Activated CD4-positive, alpha-beta memory T cell treated with anti-CD3 and anti-CD28 coated beads, Interleukin-2, amount 10 ng/mL, durations not matched to agents 7 days and 5 days (primary cell): ENCODE data around the gene PIAS3. TPM values are rescaled to one million over a fixed set of nuclear protein-coding genes. Genes with fewer than 3 reads are reported as not detected.
A peak's percentile ranks its signal among the peaks of the same experiment; 100 is the strongest.

ENCODE experiments used
- CTCF ChIA-PET: fragments of 350-600 bp; sonication (Branson Sonifier 250); formaldehyde crosslinking; loops from one replicate; lab custom pipeline; 2021; ENCODE audit warnings: antibody characterized with exemption, inconsistent platforms; lab: Charles Lee
- POLR2A ChIA-PET: fragments of 350-600 bp; sonication (Branson Sonifier 250); formaldehyde crosslinking; loops from one replicate; lab custom pipeline; 2021; ENCODE audit warnings: antibody characterized with exemption; lab: Charles Lee
- DNase-seq: peaks from one replicate; pipeline ENCODE4 v3.0.0-alpha.2; 2020
- H3K27ac Mint-ChIP-seq: one replicate; pipeline ENCODE4 v1.8.0; 2021; ENCODE audit warnings: mild to moderate bottlenecking, mixed read lengths
- H3K27me3 Mint-ChIP-seq: one replicate; pipeline ENCODE4 v1.8.0; 2021; ENCODE audit warnings: mixed read lengths
- H3K36me3 Mint-ChIP-seq: one replicate; pipeline ENCODE4 v1.8.0; 2021; ENCODE audit warnings: low read depth, mixed read lengths
- H3K4me1 Mint-ChIP-seq: one replicate; pipeline ENCODE4 v1.8.0; 2021; ENCODE audit warnings: mixed read lengths
- H3K4me3 Mint-ChIP-seq: one replicate; pipeline ENCODE4 v1.8.0; 2021; ENCODE audit warnings: mild to moderate bottlenecking, mixed read lengths
- H3K9me3 Mint-ChIP-seq: one replicate; pipeline ENCODE4 v1.8.0; 2021; ENCODE audit warnings: mixed read lengths
- total RNA-seq, 2 experiments: library from RNA; stranded (reverse); gene quantifications; one replicate each; pipeline ENCODE4 v1.2.3, GENCODE V29; 2021

Gene PIAS3
- total RNA-seq, result 10 to 100 TPM; 21.2 to 21.7 TPM

DNA sequence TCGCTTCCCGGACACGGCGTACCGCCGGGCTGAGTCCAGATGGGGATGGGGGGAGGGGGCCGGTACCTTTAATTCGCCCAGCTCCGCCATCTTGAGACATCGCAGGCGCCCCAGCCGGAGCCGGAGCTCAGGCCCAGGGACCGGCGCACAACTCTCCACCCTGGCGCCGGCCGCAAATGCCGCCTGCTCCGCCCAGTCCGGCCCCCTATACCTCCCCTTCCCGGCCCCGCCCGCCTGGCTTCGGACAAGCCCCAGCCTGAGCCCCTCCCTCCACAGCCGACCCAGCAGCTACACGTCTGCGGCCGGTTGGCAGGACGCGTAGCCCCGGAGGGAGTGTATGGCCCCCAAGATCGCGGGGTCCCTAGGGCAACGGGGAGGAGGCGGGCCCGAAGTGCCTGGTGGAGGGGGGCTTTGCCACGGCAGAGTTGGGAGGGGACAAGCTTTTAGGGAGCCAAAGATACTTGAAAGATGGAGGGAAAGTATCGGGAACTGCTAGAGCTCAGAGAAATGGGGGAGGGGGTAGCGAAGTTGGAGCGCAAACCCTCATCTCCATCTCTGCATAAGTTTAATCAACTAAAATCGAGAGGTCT is at the start of gene PIAS3:
TSS of gene PIAS3 (minus strand) at position 181 of the 590 bp plus-strand sequence. CDS start at position 90, 91 bp downstream.
- no peaks in the 10 kb centered on the region for H3K9me3 Mint-ChIP-seq
- CTCF ChIA-PET, result interaction anchor here (0.8 to 11.1 kb wide), 16 partner anchors 12 to 178 kb away, joined by 3 to 182 read pairs (median 6); partner anchors contain the start of genes ANKRD34A, ANKRD35, NUDT17 and PEX11B
- DNase-seq, result peak; percentile 90
- peaks cover 16% of the 10 kb centered on the region for H3K4me1 Mint-ChIP-seq
- peaks cover 20% of the 10 kb centered on the region for H3K36me3 Mint-ChIP-seq
- H3K4me3 Mint-ChIP-seq, result peak within 1 kb of the TSS; percentile 97
- peaks cover 12% of the 10 kb centered on the region for H3K27me3 Mint-ChIP-seq
- POLR2A ChIA-PET, result interaction anchor here (0.8 to 6.1 kb wide), 25 partner anchors 10 to 578 kb away, joined by 3 to 71 read pairs (median 4); partner anchors contain the start of genes ANKRD34A, ANKRD35, LIX1L and NUDT17
- H3K27ac Mint-ChIP-seq, result peak within 1 kb of the TSS; percentile 76

DNA sequence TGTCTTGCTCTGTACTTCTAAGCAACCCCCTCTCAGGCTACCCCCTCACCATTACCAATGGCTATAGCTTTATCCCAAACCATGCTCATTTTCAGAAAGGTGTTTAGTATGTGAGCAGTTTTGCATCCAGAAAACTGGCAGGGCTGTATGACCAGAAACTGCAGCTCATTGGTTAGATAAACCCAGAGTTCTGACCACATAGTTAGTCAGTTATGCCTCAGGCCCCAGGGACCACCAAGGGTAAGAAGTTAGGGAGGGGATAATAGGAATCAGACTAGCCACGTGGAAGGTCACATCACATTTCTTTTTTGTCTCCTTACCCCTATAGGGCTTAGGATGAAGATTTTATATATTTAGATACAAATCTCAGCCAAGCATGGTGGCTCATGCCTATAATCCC is 49.8 kb upstream of the PIAS3 start:
- no peaks in the 10 kb centered on the region for H3K27me3 Mint-ChIP-seq
- peaks cover 9% of the 10 kb centered on the region for H3K4me1 Mint-ChIP-seq
- ChIA-PET CTCF (interaction anchor here (0.9 to 3.1 kb wide), 10 partner anchors 10 to 64 kb away, joined by 3 to 27 read pairs (median 5); partner anchors contain the start of genes NUDT17, POLR3GL and RBM8A), POLR2A (interaction anchor here (1.2 to 3.3 kb wide), 3 partner anchors 10 to 19 kb away, joined by 3 to 13 read pairs (median 12); partner anchors contain the start of genes PEX11B and RBM8A)
- no peak overlapping the region for H3K27ac Mint-ChIP-seq
- no peak overlapping the region for H3K4me3 Mint-ChIP-seq
- H3K9me3 Mint-ChIP-seq, result no peaks in the 10 kb centered on the region
- no peak for DNase-seq
- H3K36me3 Mint-ChIP-seq, result peaks cover 31% of the 10 kb centered on the region

DNA sequence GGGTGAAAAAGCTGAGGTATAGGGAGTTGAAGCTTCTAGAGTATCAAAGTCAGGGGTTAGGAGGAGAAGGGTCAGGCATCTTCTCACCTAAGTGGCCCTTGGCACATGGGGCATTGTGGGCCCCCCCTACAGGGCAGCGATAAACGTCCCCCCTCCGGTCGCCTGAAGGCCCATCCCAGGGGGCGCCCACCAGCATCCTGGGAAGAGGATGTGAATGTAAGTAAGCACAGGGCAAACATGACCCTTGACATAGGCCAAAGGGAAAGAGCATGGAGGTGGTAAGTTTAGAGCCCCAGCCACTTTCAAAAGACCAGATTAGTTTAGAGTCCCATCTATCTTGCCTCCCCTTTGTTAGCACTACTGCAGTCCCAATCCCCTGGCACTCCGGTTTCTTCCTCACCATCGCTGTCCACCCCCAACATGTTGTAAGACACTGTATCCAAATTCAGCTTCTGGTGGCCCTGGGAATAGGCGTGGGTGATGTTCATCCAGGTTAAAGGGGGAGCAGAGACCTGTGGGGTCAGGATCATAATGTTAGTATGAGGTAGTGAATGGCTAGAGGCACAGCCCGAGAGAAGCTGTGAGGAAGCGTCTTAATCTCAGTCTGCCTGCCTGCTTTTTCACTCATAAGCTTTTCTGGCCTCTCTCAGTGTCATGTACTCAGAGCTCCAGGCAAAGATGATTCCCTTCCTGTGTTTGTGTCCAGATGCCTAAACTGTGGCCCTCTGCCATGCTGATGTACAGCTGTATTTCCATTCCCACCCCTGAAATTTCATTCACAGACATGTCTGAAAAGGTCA is 48.3 kb upstream of the PIAS3 start:
- Mint-ChIP-seq H3K9me3 (no peaks in the 10 kb centered on the region), H3K27me3 (no peaks in the 10 kb centered on the region), H3K4me3 (no peak overlapping the region), H3K36me3 (peaks cover 21% of the 10 kb centered on the region), H3K27ac (no peak overlapping the region), H3K4me1 (peaks cover 9% of the 10 kb centered on the region)
- DNase-seq, result no peak
- ChIA-PET POLR2A (interaction anchor here (1.0 to 2.7 kb wide), 6 partner anchors 11 to 51 kb away, joined by 3 to 13 read pairs (median 4); partner anchors contain the start of genes LIX1L, PEX11B and RBM8A), CTCF (interaction anchor here (1.5 to 3.1 kb wide), 3 partner anchors 16 to 62 kb away, joined by 5 to 27 read pairs (median 9); partner anchors contain the start of gene NUDT17)

DNA sequence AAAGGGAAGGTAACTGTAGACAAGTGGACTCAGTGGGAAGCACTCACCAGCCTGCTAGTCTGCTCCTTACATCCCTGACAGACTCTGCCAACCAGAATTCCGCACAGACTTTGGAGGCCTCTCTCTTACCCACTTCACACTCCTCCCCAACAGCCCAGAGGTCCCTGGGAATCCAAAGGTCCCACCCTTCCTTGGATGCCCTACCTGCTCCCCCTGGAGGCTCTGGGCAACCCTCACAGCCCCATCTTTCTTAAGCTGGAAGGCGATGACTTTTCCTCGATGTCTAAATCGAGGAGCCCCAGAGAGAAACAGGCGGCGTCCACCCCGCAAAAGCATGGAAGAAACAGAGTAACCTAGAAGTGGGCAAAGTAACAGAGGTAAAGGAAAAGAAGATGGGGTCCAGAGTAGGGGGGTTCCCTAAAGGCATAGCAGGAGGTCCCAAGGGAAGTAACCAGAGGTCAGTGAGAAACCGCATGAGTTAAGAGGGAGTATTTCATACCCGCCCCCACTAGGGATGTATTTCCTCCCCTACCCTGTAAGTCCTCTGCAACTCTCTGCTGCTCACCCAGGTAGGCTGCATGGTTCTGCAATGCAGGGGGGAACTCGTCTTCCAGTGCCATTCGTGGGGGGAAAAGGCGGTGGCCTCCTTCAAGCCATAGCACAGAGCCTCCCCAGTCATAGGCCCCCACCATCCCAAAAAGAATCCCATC is 42.6 kb upstream of the PIAS3 start:
- ChIA-PET CTCF (interaction anchor here (0.9 to 1.4 kb wide), 2 partner anchors 9 to 55 kb away, joined by 4 read pairs; no protein-coding TSS in a partner anchor), POLR2A (no interaction called here)
- H3K9me3 Mint-ChIP-seq, result no peaks in the 10 kb centered on the region

DNA sequence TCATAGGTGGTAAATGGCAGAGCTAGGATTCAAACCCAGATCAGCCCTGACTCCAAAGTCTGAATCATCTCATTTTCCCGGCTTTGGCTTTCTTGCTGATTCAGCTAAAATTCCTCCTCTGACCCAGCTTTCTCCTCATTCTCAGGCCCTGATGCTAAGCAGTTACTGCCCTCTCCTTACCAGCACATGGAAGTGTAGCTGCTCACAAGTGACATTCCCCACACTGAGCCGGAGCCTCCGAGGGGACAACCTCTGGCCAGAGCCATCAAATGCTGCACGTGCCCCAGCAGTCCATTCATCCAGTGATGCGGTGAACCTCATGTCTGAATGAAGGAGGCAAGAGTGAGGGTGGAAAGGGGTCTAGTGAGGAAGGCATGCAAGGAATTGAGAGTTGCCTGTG is 39.9 kb upstream of the PIAS3 start:
- ChIA-PET CTCF (interaction anchor here (0.7 to 1.8 kb wide), 3 partner anchors 10 to 54 kb away, joined by 4 to 5 read pairs (median 5); partner anchors contain the start of genes ITGA10 and NUDT17), POLR2A (no interaction called here)
- Mint-ChIP-seq H3K4me1 (no peaks in the 10 kb centered on the region), H3K27me3 (no peaks in the 10 kb centered on the region), H3K36me3 (no peaks in the 10 kb centered on the region), H3K27ac (no peak overlapping the region), H3K9me3 (no peaks in the 10 kb centered on the region), H3K4me3 (no peak overlapping the region)
- no peak for DNase-seq

More for the DNA sequence above, 42.6 kb upstream of the PIAS3 start:
- Mint-ChIP-seq H3K27ac (no peak overlapping the region), H3K4me1 (no peaks in the 10 kb centered on the region), H3K27me3 (no peaks in the 10 kb centered on the region), H3K4me3 (no peak overlapping the region), H3K36me3 (no peaks in the 10 kb centered on the region)
- no peak for DNase-seq

DNA sequence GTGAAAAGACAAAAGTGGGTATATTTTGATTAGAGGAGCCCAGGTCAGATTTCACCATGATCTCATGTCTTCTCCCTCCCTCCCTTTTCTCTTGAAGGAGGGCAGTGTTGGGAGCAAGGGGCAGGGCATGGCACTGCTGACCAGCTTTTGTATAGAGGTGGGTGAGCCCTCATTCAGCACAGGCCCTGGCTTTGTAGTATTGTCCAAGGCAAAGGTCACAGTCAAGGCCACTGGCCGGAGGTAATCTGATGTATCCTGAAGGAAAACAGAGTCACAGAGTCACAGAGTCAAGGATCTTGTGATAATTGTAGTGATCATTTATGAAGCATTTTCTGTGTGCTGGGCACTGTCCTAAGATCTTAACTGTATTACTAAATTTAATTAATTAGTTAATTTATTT is 39.1 kb upstream of the PIAS3 start:
- H3K4me3 Mint-ChIP-seq, result no peak overlapping the region
- DNase-seq, result no peak
- no peaks in the 10 kb centered on the region for H3K36me3 Mint-ChIP-seq
- CTCF ChIA-PET, result interaction anchor here (1.2 kb wide), 1 partner anchor 53 kb away, joined by 5 read pairs; the partner anchor contains the start of gene NUDT17
- no peaks in the 10 kb centered on the region for H3K9me3 Mint-ChIP-seq
- no peak overlapping the region for H3K27ac Mint-ChIP-seq
- no peaks in the 10 kb centered on the region for H3K4me1 Mint-ChIP-seq
- POLR2A ChIA-PET, result no interaction called here
- H3K27me3 Mint-ChIP-seq, result no peaks in the 10 kb centered on the region

DNA sequence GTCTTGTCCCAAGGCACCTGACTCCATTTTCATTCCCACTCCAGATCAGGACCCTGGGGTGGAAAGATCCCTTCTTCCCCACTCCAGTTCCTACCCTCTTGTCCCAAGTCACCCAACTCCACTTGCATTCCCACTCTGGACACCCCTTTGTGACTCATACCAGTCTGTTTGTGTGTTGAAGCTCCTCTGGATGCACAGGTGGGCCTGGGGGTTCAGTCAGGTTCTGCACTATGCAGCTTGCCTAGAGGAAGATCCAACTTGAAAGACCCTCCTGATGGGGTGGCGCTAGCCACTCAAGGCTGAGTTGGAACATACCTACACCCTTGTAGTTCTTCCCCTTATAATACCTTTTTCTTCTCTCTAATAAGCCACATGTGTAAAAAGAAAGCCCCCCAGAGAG is 36.6 kb upstream of the PIAS3 start:
- ChIA-PET CTCF (interaction anchor here (1.0 to 1.4 kb wide), 3 partner anchors 13 to 51 kb away, joined by 3 to 4 read pairs (median 3); partner anchors contain the start of gene NUDT17), POLR2A (no interaction called here)
- H3K4me3 Mint-ChIP-seq, result no peak overlapping the region
- no peak for DNase-seq
- no peaks in the 10 kb centered on the region for H3K4me1 Mint-ChIP-seq
- H3K27ac Mint-ChIP-seq, result no peak overlapping the region
- H3K36me3 Mint-ChIP-seq, result no peaks in the 10 kb centered on the region
- no peaks in the 10 kb centered on the region for H3K9me3 Mint-ChIP-seq
- H3K27me3 Mint-ChIP-seq, result no peaks in the 10 kb centered on the region

DNA sequence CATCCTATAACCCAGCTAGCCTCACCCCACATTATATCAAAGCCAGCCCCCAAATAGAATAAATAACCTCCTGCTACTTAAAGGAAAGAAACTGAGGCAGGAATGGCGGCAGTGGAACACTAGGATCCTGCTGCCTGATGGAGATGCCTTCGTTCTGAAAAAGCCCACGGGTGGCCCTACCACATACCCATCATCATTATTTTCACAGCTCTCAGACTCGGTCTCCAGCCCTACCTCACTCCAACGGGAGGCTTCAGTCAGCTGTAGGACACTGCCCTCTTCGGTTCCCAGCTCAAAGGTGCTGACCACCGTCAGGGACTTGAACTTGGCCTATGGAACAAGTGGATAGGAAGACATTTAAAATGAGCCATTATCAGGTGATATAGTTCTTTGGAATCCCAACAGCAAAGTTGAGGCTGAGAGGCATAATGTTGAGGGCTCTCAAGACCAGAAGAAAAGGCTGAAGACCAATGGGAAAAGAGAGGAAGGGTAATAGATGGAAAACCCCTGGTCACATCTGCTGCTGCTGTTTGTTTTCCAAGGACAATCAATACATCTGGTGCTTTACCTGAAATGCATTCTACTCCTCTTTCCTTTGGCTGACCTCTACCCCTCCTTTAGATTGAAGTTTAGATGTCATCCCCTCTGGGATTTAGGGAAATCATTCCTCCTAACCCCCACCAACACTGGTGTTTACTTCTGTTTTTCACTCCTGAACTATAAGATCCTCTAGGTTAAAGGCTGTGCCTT is 34.6 kb upstream of the PIAS3 start:
- Mint-ChIP-seq H3K4me1 (no peaks in the 10 kb centered on the region), H3K27me3 (no peaks in the 10 kb centered on the region), H3K4me3 (no peak overlapping the region), H3K27ac (no peak overlapping the region), H3K36me3 (no peaks in the 10 kb centered on the region), H3K9me3 (no peaks in the 10 kb centered on the region)
- no peak for DNase-seq
- POLR2A ChIA-PET, result interaction anchor here (2.4 kb wide), 1 partner anchor 86 kb away, joined by 11 read pairs; no protein-coding TSS in a partner anchor
- CTCF ChIA-PET, result interaction anchor here (0.7 to 2.5 kb wide), 7 partner anchors 8 to 119 kb away, joined by 3 to 16 read pairs (median 6); partner anchors contain the start of genes ANKRD34A, ANKRD35, NUDT17 and PIAS3

DNA sequence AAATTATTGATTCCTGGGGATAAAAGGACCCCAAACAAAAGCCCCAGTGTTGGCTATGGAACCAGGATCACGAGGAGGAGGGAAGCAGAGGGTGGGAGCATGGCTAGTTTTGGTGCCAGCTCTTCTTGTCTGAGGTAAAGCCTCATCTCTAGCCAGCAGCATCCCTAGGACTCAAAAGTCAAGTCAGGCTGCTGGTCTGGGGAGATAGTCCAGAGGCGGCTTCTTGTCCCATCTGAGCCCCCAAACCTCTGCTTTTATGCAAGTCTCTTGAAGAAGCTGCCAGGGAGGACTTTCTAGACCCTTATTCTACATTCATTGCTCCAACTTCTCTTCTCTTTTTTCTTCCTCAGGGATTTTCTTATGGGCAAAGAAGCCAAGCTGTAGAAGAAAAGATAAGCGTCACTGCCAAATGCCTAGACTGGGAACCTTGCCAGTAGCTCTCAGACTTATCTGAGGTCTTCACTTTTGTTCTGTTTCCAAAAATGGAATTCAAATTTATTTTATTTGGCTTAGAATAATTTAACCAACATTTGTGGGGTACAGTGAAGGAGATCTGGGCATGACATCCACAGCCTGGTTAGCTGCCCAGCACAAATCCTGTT is 33.7 kb upstream of the PIAS3 start:
- DNase-seq, result no peak
- Mint-ChIP-seq H3K27ac (no peak overlapping the region), H3K4me1 (no peaks in the 10 kb centered on the region), H3K9me3 (no peaks in the 10 kb centered on the region), H3K27me3 (peaks cover 2% of the 10 kb centered on the region), H3K36me3 (no peaks in the 10 kb centered on the region), H3K4me3 (no peak overlapping the region)
- ChIA-PET CTCF (interaction anchor here (0.9 to 2.5 kb wide), 14 partner anchors 10 to 159 kb away, joined by 3 to 16 read pairs (median 6); partner anchors contain the start of genes ANKRD34A, NUDT17, PIAS3 and POLR3GL), POLR2A (interaction anchor here (0.6 to 2.4 kb wide), 7 partner anchors 12 to 87 kb away, joined by 3 to 11 read pairs (median 4); partner anchors contain the start of genes ANKRD34A, ITGA10, NUDT17 and PIAS3)

DNA sequence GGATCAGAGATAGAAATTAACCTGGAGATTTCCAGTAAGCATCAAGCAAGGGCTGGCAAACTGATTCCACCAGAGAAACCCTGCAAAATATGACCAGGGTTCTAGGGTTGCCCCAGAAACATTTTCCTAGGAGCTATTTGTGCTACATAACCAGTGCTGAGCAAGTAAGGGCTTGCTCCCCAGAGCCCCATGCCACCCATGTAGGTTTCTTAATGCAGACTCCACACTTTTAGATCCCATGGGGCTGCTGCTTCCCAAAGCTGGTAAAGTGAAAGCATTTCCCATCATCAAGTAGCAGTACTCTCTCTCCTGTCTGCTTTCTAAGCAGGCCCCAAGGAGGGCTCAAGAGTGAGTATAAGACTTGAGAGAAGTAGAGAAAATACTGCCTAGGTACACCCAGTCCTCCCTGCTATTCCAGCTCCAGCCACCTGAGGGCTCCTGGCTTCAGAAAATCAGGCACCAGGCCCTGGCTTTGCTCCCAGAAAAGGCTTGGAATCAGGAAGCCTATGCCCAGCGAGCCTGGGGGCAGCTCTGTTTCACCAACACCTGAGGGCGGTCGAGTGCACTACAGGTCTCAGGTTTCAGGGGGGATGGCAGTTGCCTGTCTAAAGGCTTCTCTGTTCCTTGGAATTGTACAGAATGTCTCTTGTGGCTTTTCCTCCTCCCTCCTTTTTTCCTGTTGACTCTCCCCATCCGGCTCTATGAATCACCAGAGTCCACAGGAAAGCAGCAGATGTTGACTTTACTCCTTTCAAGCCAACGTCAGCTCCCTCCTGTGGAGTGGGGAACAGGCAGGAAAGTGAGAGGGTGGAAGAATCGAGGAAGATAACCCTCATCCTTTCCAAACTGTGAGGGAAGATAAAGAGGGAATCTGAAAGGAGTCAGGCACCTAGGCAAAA is 33.0 kb upstream of the PIAS3 start:
- ChIA-PET CTCF (interaction anchor here (0.8 to 2.5 kb wide), 22 partner anchors 9 to 160 kb away, joined by 3 to 16 read pairs (median 5); partner anchors contain the start of genes ANKRD34A, HJV, ITGA10 and NUDT17), POLR2A (interaction anchor here (0.6 to 2.4 kb wide), 10 partner anchors 11 to 87 kb away, joined by 3 to 11 read pairs (median 4); partner anchors contain the start of genes ANKRD34A, ITGA10, NUDT17 and PIAS3)
- H3K27me3 Mint-ChIP-seq, result peaks cover 2% of the 10 kb centered on the region
- no peaks in the 10 kb centered on the region for H3K36me3 Mint-ChIP-seq
- no peak overlapping the region for H3K4me3 Mint-ChIP-seq
- peak; percentile 66 for DNase-seq
- peaks cover under 1% of the 10 kb centered on the region for H3K4me1 Mint-ChIP-seq
- H3K9me3 Mint-ChIP-seq, result no peaks in the 10 kb centered on the region
- no peak overlapping the region for H3K27ac Mint-ChIP-seq
